PC-9 (cell line): ENCODE data around the gene ULBP1. TPM values are rescaled to one million over a fixed set of nuclear protein-coding genes. Genes with fewer than 3 reads are reported as not detected.
"Not testable (repeated sequence)": the region's sequence is repeated elsewhere in the genome, so short reads cannot be mapped to it uniquely, and the experiment has no call there.

Experiments
- BruUV-seq: library from RNA; stranded (reverse); fragments of 400-500 nt; replicated peaks from 2 replicates; lab custom pipeline; 2021; lab: Mats Ljungman, UMichigan
- CTCF ChIA-PET: fragments of 300-600 bp; sonication (Branson Sonifier 250); formaldehyde crosslinking; loops from one replicate; lab custom pipeline; 2022; ENCODE audit warnings: antibody characterized with exemption; lab: Charles Lee
- POLR2A ChIA-PET: fragments of 300-600 bp; sonication (Branson Sonifier 250); formaldehyde crosslinking; loops from one replicate; lab custom pipeline; 2022; ENCODE audit warnings: antibody characterized with exemption; ENCODE audit not compliant: unreplicated experiment; lab: Charles Lee
- DNase-seq, 2 experiments: peaks; one replicate each; pipeline versions ENCODE4 v3.0.0 to v3.0.0-alpha.2; 2015 to 2022; ENCODE audit warnings: mixed read lengths in 1 of 2
- H2AFZ ChIP-seq: fragments of 200-600 bp; sonication (generic); 2 replicates; pipeline ENCODE4 v1.8.1; 2017; ENCODE audit warnings: antibody characterized with exemption
- H3F3A ChIP-seq: fragments of 200-600 bp; sonication (generic); 2 replicates; pipeline ENCODE4 v1.8.1; 2017; ENCODE audit warnings: antibody characterized with exemption, mild to moderate bottlenecking, low read depth; ENCODE audit not compliant: insufficient read depth
- H3K27ac ChIP-seq: fragments of 200-600 bp; sonication (generic); 2 replicates; pipeline ENCODE4 v1.6.1; 2016; ENCODE audit warnings: mixed run types
- H3K27me3 ChIP-seq: fragments of 200-600 bp; sonication (generic); 2 replicates; pipeline ENCODE4 v1.6.1; 2016; ENCODE audit warnings: low read depth, mixed run types; ENCODE audit not compliant: insufficient read depth
- H3K36me3 ChIP-seq: fragments of 200-600 bp; sonication (generic); 2 replicates; pipeline ENCODE4 v1.6.1; 2016; ENCODE audit warnings: low read depth, mixed run types
- H3K4me1 ChIP-seq: fragments of 200-600 bp; sonication (generic); replicated peaks from 2 replicates; pipeline ENCODE4 v1.6.1; 2016; ENCODE audit warnings: mixed run types; ENCODE audit not compliant: insufficient read depth
- H3K4me2 ChIP-seq: fragments of 200-600 bp; sonication (generic); 2 replicates; pipeline ENCODE4 v1.6.1; 2017; ENCODE audit warnings: mixed run types
- H3K4me3 ChIP-seq: fragments of 200-600 bp; sonication (generic); 2 replicates; pipeline ENCODE4 v1.6.1; 2016; ENCODE audit warnings: mixed run types
- H3K79me2 ChIP-seq: fragments of 200-600 bp; sonication (generic); 2 replicates; pipeline ENCODE4 v1.6.1; 2017; ENCODE audit warnings: low read depth, mixed run types
- H3K9me2 ChIP-seq: fragments of 200-600 bp; sonication (generic); 2 replicates; pipeline ENCODE4 v1.8.1; 2017; ENCODE audit warnings: mild to moderate bottlenecking; ENCODE audit not compliant: insufficient read depth
- H3K9me3 ChIP-seq: fragments of 200-600 bp; sonication (generic); 2 replicates; pipeline ENCODE4 v1.8.1; 2016; ENCODE audit warnings: low read depth; ENCODE audit not compliant: insufficient read depth
- H4K20me1 ChIP-seq: fragments of 200-600 bp; sonication (generic); 2 replicates; pipeline ENCODE4 v1.8.1; 2017; ENCODE audit not compliant: insufficient read depth
- CTCF ChIP-seq: fragments of 200-600 bp; sonication (generic); conservative IDR thresholded peaks from 2 replicates; pipeline ENCODE4 v1.6.1; 2017; ENCODE audit warnings: mixed run types, antibody characterized with exemption, mild to moderate bottlenecking, moderate library complexity
- EZH2 ChIP-seq: fragments of 200-600 bp; sonication (generic); IDR thresholded peaks from 2 replicates; pipeline ENCODE4 v1.8.0; 2017; ENCODE audit warnings: antibody characterized with exemption, low read depth
- intact Hi-C: fragments of 100-400 bp; cut with micrococcal nuclease; formaldehyde crosslinking; loops from one replicate; pipeline ENCODE4 v1.10.0; 2022; ENCODE audit not compliant: unreplicated experiment
- total RNA-seq: library from RNA; stranded (reverse); gene quantifications from 2 replicates; pipeline ENCODE4 v1.2.3, GENCODE V29; 2021

Gene ULBP1
- total RNA-seq, 1 experiment from 2014 or later: 3.3 TPM

GRCh38 chr6:149925253-149925973, 38.3 kb upstream of the ULBP1 start:
- H3K4me3 ChIP-seq: peak overlapping the region; percentile 62
- H2AFZ ChIP-seq: peak overlapping the region; percentile 79
- no peaks in the 10 kb centered on the region for H3K9me2 ChIP-seq
- H3K79me2 ChIP-seq: no peaks in the 10 kb centered on the region
- H3F3A ChIP-seq: no peaks in the 10 kb centered on the region
- no peaks in the 10 kb centered on the region for H3K36me3 ChIP-seq
- no peak overlapping the region for H3K27ac ChIP-seq
- intact Hi-C loops: loop anchor here (5.0 kb wide), 2 partner anchors 203 to 378 kb away; partner anchors contain the start of gene PPIL4
- H3K9me3 ChIP-seq: no peaks in the 10 kb centered on the region
- no peaks in the 10 kb centered on the region for H4K20me1 ChIP-seq
- no peak for DNase-seq
- peaks cover 4% of the 10 kb centered on the region for H3K4me1 ChIP-seq
- no peaks in the 10 kb centered on the region for H3K27me3 ChIP-seq
- ChIA-PET POLR2A (no interaction called here), CTCF (interaction anchor here (1.0 kb wide), 1 partner anchor 60 kb away, joined by 3 read pairs; no protein-coding TSS in a partner anchor)
- peak overlapping the region; percentile 89 for H3K4me2 ChIP-seq
- TF ChIP-seq EZH2 (no peak), CTCF (no peak)
- no TSS peak for BruUV-seq

DNA sequence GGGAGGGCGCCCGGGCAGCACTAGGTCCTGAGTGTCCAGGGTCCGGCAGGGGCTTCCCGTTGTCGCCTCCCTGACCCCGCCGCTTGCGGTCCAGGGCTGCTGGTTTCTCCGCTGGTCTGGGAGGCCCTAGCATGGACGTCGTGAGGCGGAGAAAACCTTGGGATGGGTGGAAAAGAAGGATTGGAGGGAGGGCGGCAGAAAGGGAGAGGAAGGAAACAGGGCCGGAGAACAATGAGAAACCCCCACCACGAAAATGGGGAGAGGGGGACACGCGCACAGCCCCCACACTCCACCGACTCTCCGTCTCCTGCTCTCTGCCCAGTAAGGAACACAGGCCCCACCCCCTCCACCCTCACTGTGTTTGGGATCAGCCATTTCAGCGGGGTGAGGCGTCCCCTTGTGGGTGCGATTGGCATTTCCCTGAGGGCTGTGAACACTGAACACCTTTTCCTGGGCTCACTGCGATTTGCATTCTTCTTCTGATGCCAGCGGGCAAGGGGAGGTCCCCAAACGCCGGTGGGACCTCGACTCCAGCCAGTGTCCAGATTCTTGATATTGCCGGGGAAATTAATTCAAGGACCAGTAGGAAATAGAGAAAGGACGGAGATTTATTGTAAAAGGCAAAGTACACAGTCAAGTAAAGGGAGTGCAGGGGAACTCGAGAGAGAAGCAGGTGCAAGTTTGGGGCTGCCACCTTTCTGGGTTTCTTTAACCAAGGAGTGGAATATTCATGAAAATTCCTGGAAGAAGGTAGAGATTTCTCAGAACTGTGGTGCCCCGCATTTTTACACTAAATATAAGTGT, 37.6 kb upstream of the ULBP1 start:
- no peak for TF ChIP-seq EZH2
- peak; percentile 92 for TF ChIP-seq CTCF
- Histone ChIP-seq H3K27me3 (no peaks in the 10 kb centered on the region), H3K4me1 (peaks cover 4% of the 10 kb centered on the region), H3F3A (no peaks in the 10 kb centered on the region), H4K20me1 (no peaks in the 10 kb centered on the region), H2AFZ (peak overlapping the region; percentile 79), H3K36me3 (no peaks in the 10 kb centered on the region), H3K4me3 (peak overlapping the region; percentile 62), H3K9me2 (no peaks in the 10 kb centered on the region), H3K79me2 (no peaks in the 10 kb centered on the region), H3K27ac (no peak overlapping the region), H3K9me3 (no peaks in the 10 kb centered on the region), H3K4me2 (peak overlapping the region; percentile 89)
- DNase-seq: peak; percentile 66 to 81
- BruUV-seq: no TSS peak
- ChIA-PET CTCF (no interaction called here), POLR2A (no interaction called here)
- intact Hi-C loops: loop anchor here (1.0 to 5.0 kb wide), 4 partner anchors 86 to 379 kb away; partner anchors contain the start of gene PPIL4

DNA sequence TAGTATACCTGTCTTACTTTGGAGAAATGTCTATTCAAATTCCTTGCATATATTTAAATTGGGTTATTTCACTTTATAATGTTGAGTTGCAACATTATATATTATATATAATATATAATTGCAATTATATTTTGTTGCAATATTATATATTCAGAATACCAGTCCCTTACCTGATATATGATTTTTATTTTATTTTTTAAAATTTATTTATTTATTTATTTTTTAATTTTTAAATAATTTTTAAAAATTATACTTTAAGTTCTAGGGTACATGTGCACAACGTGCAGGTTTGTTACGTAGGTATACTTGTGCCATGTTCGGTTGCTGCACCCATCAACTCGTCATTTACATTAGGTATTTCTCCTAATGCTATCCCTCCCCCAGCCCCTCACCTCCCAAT, 36.7 kb upstream of the ULBP1 start:
- H3K4me1 ChIP-seq, H3K27ac ChIP-seq, H4K20me1 ChIP-seq, H3K79me2 ChIP-seq, H2AFZ ChIP-seq, POLR2A ChIA-PET, BruUV-seq, H3F3A ChIP-seq, H3K4me3 ChIP-seq, DNase-seq, H3K36me3 ChIP-seq, H3K4me2 ChIP-seq, CTCF ChIA-PET, H3K9me3 ChIP-seq, H3K27me3 ChIP-seq, H3K9me2 ChIP-seq: not testable (repeated sequence)
- intact Hi-C loops: loop anchor here (5.0 kb wide), 2 partner anchors 205 to 380 kb away; partner anchors contain the start of gene PPIL4
